NCI-H1417 (cell line): ENCODE data around the gene ROR2.
"Not testable (repeated sequence)": the region's sequence is repeated elsewhere in the genome, so short reads cannot be mapped to it uniquely, and the experiment has no call there.

Experiments used
- DNase-seq, 3 experiments: peaks; one replicate each; lab custom pipeline; 2025; lab: John Stamatoyannopoulos, UW

Gene ROR2

GRCh38 chr9:91798273-91799112, 151.5 kb downstream of the ROR2 start:
- DNase-seq, result peak in 1 of 3 experiments; percentile 15

GRCh38 chr9:91797517-91797916, 152.5 kb downstream of the ROR2 start:
- DNase-seq, result not testable (repeated sequence)

GRCh38 chr9:91796516-91796915, 153.5 kb downstream of the ROR2 start:
- peak in 1 of 3 experiments; percentile 48 for DNase-seq

- DNase-seq, result peak; percentile 77 to 99 (median 86)
Observed at GRCh38 chr9:91795598-91796241, 154.3 kb downstream of the ROR2 start.

GRCh38 chr9:91793371-91793770, 156.7 kb downstream of the ROR2 start:
- DNase-seq, result not testable (repeated sequence)

GRCh38 chr9:91790917-91791316, 159.1 kb downstream of the ROR2 start:
- no peak for DNase-seq

- no peak for DNase-seq
Observed at GRCh38 chr9:91789941-91790340, 160.1 kb downstream of the ROR2 start.

- no peak for DNase-seq
Observed at GRCh38 chr9:91787931-91788330, 162.1 kb downstream of the ROR2 start.

GRCh38 chr9:91786132-91786896, 163.7 kb downstream of the ROR2 start:
- peak in 2 of 3 experiments; percentile 66 to 84 for DNase-seq

GRCh38 chr9:91785447-91785842, 164.6 kb downstream of the ROR2 start:
- DNase-seq, result no peak

GRCh38 chr9:91784673-91785446, 165.2 kb downstream of the ROR2 start:
- no peak for DNase-seq

- no peak for DNase-seq
Observed at GRCh38 chr9:91783876-91784672, 166.0 kb downstream of the ROR2 start.

GRCh38 chr9:91783411-91783810, 166.6 kb downstream of the ROR2 start:
- no peak for DNase-seq

- no peak for DNase-seq
Observed at GRCh38 chr9:91782708-91783214, 167.3 kb downstream of the ROR2 start.

GRCh38 chr9:91781906-91782305, 168.1 kb downstream of the ROR2 start:
- DNase-seq, result no peak

GRCh38 chr9:91781116-91781515, 168.9 kb downstream of the ROR2 start:
- no peak for DNase-seq

- DNase-seq, result no peak
Observed at GRCh38 chr9:91778031-91778430, 172.0 kb downstream of the ROR2 start.

GRCh38 chr9:91777292-91777830, 172.7 kb downstream of the ROR2 start:
- DNase-seq, result no peak

- no peak for DNase-seq
Observed at GRCh38 chr9:91776409-91777291, 173.4 kb downstream of the ROR2 start.

GRCh38 chr9:91775708-91776028, 174.4 kb downstream of the ROR2 start:
- no peak for DNase-seq
